H9 (cell line): ENCODE data around the gene CBLN3. TPM values are rescaled to one million over a fixed set of nuclear protein-coding genes. Genes with fewer than 3 reads are reported as not detected.

Experiments
- DNase-seq: peaks from one replicate; pipeline ENCODE4 v3.0.0-alpha.2; 2017
- H2AFZ ChIP-seq: one replicate; pipeline ENCODE4 v1.6.1; 2013; ENCODE audit warnings: mild to moderate bottlenecking, low read length, control low read depth, moderate library complexity
- H2AK5ac ChIP-seq: 2 replicates; pipeline ENCODE4 v1.6.1; 2013; ENCODE audit warnings: low read length, control low read depth, mixed read lengths; ENCODE audit not compliant: insufficient read length
- H2BK120ac ChIP-seq: one replicate; pipeline ENCODE4 v1.6.1; 2013; ENCODE audit warnings: low read depth, mild to moderate bottlenecking, low read length, control low read depth, inconsistent platforms; ENCODE audit not compliant: poor library complexity, severe bottlenecking
- H2BK12ac ChIP-seq: 2 replicates; pipeline ENCODE4 v1.6.1; 2013; ENCODE audit warnings: low read length, control low read depth, mixed read lengths, low read depth; ENCODE audit not compliant: insufficient read length
- H2BK15ac ChIP-seq: 2 replicates; pipeline ENCODE4 v1.6.1; 2013; ENCODE audit warnings: low read depth, low read length, control low read depth
- H2BK20ac ChIP-seq: one replicate; pipeline ENCODE4 v1.6.1; 2013; ENCODE audit warnings: low read depth, mild to moderate bottlenecking, low read length, control low read depth, inconsistent platforms; ENCODE audit not compliant: poor library complexity, severe bottlenecking
- H2BK5ac ChIP-seq: 2 replicates; pipeline ENCODE4 v1.6.1; 2013; ENCODE audit warnings: low read length, control low read depth, mixed read lengths; ENCODE audit not compliant: insufficient read length
- H3K14ac ChIP-seq: 2 replicates; pipeline ENCODE4 v1.6.1; 2013; ENCODE audit warnings: low read length, control low read depth; ENCODE audit not compliant: insufficient read depth
- H3K18ac ChIP-seq: 2 replicates; pipeline ENCODE4 v1.6.1; 2013; ENCODE audit warnings: low read depth, mild to moderate bottlenecking, mixed read lengths, low read length, control low read depth; ENCODE audit not compliant: insufficient read length
- H3K23ac ChIP-seq: 2 replicates; pipeline ENCODE4 v1.6.1; 2013; ENCODE audit warnings: low read length, control low read depth, mixed read lengths, low read depth; ENCODE audit not compliant: insufficient read length
- H3K23me2 ChIP-seq: 2 replicates; pipeline ENCODE4 v1.6.1; 2013; ENCODE audit warnings: low read depth, mild to moderate bottlenecking, mixed read lengths, low read length, control low read depth; ENCODE audit not compliant: insufficient read length, poor library complexity, severe bottlenecking
- H3K27ac ChIP-seq: 2 replicates; pipeline ENCODE4 v1.5.1; 2013; ENCODE audit warnings: low read length, control low read depth, mixed read lengths, low read depth; ENCODE audit not compliant: insufficient read length
- H3K27me3 ChIP-seq: 2 replicates; pipeline ENCODE4 v1.6.1; 2013; ENCODE audit warnings: low read length, control low read depth, inconsistent platforms; ENCODE audit not compliant: insufficient read depth
- H3K4ac ChIP-seq: 2 replicates; pipeline ENCODE4 v1.6.1; 2013; ENCODE audit warnings: low read depth, mild to moderate bottlenecking, control low read depth, inconsistent platforms, low read length, moderate library complexity
- H3K4me1 ChIP-seq: 2 replicates; pipeline ENCODE4 v1.6.1; 2013; ENCODE audit warnings: low read length, control low read depth, inconsistent platforms; ENCODE audit not compliant: insufficient read depth
- H3K4me2 ChIP-seq: 2 replicates; pipeline ENCODE4 v1.6.1; 2013; ENCODE audit warnings: low read length, control low read depth, mixed read lengths; ENCODE audit not compliant: insufficient read length, insufficient read depth
- H3K56ac ChIP-seq: 2 replicates; pipeline ENCODE4 v1.6.1; 2013; ENCODE audit warnings: low read depth, mild to moderate bottlenecking, mixed read lengths, low read length, control low read depth; ENCODE audit not compliant: insufficient read length
- H3K79me1 ChIP-seq: 2 replicates; pipeline ENCODE4 v1.6.1; 2013; ENCODE audit warnings: low read depth, mild to moderate bottlenecking, moderate library complexity, low read length, control low read depth, inconsistent platforms; ENCODE audit not compliant: insufficient read depth, poor library complexity, severe bottlenecking
- H3K79me2 ChIP-seq: 2 replicates; pipeline ENCODE4 v1.6.1; 2013; ENCODE audit warnings: low read length, control low read depth, inconsistent platforms; ENCODE audit not compliant: insufficient read depth
- H3K9ac ChIP-seq: 2 replicates; pipeline ENCODE4 v1.6.1; 2013; ENCODE audit warnings: low read length, control low read depth, mixed read lengths; ENCODE audit not compliant: insufficient read length; ENCODE audit errors: extremely low read depth
- H3K9me3 ChIP-seq: one replicate; pipeline ENCODE4 v1.6.1; 2013; ENCODE audit warnings: low read depth, low read length, inconsistent platforms; ENCODE audit not compliant: control insufficient read depth
- H3T11ph ChIP-seq: one replicate; pipeline ENCODE4 v1.6.1; 2013; ENCODE audit warnings: mild to moderate bottlenecking, low read length, control low read depth, inconsistent platforms
- H4K20me1 ChIP-seq: one replicate; pipeline ENCODE4 v1.6.1; 2013; ENCODE audit not compliant: control insufficient read depth, insufficient read length, insufficient read depth
- H4K5ac ChIP-seq: 2 replicates; pipeline ENCODE4 v1.6.1; 2013; ENCODE audit warnings: low read depth, mild to moderate bottlenecking, mixed read lengths, low read length, control low read depth; ENCODE audit not compliant: insufficient read length
- H4K8ac ChIP-seq: replicated peaks from 2 replicates; pipeline ENCODE4 v1.6.1; 2013; ENCODE audit warnings: low read length, control low read depth, mixed read lengths, low read depth; ENCODE audit not compliant: insufficient read length
- H4K91ac ChIP-seq: 2 replicates; pipeline ENCODE4 v1.6.1; 2013; ENCODE audit warnings: low read depth, mild to moderate bottlenecking, moderate library complexity, mixed read lengths, low read length, control low read depth; ENCODE audit not compliant: insufficient read length
- H3K27ac Mint-ChIP-seq, 3 experiments: 2 replicates in 2 of 3; 3 replicates in 1 of 3; pipeline ENCODE4 v1.8.0; 2020 to 2021; ENCODE audit warnings: mixed read lengths in 3 of 3, mild to moderate bottlenecking in 1 of 3, moderate library complexity in 1 of 3
- H3K27me3 Mint-ChIP-seq: 2 replicates; pipeline ENCODE4 v1.8.0; 2021; ENCODE audit warnings: low read depth, mild to moderate bottlenecking, moderate library complexity, mixed read lengths
- H3K36me3 Mint-ChIP-seq, 3 experiments: 2 replicates in 2 of 3; 3 replicates in 1 of 3; pipeline ENCODE4 v1.8.0; 2020 to 2021; ENCODE audit warnings: low read depth in 3 of 3, mixed read lengths in 3 of 3; ENCODE audit not compliant: insufficient read depth in 1 of 3
- H3K4me1 Mint-ChIP-seq, 2 experiments: 2 replicates each; pipeline ENCODE4 v1.8.0; 2020; ENCODE audit warnings: mixed read lengths in 2 of 2
- H3K4me3 Mint-ChIP-seq, 2 experiments: 2 replicates in 1 of 2; 3 replicates in 1 of 2; pipeline ENCODE4 v1.8.0; 2020 to 2021; ENCODE audit warnings: mild to moderate bottlenecking in 2 of 2, mixed read lengths in 2 of 2, moderate library complexity in 1 of 2
- H3K9me3 Mint-ChIP-seq, 2 experiments: 2 replicates in 1 of 2; 3 replicates in 1 of 2; pipeline ENCODE4 v1.8.0; 2020; ENCODE audit warnings: mild to moderate bottlenecking in 2 of 2, mixed read lengths in 2 of 2, moderate library complexity in 1 of 2
- WGBS: extraction: QIAGEN DNeasy Blood & Tissue Kit; methylation state at CpG from one replicate; pipeline ENCODE4 v1.1.7; 2013; ENCODE audit warnings: missing lambda C conversion rate, low lambda C conversion rate, mixed read lengths; ENCODE audit not compliant: insufficient read length; ENCODE audit errors: extremely low coverage; 5-methylcytosine and 5-hydroxymethylcytosine counted together
- total RNA-seq: library from RNA; stranded (reverse); gene quantifications from 2 replicates; pipeline ENCODE4 v1.2.1, GENCODE V29; 2021
- TF ChIP-seq, protein P1 (sequence below): fragments of 200-600 bp; sonication (generic); conservative IDR thresholded peaks from 3 replicates; pipeline ENCODE4 v1.8.0; 2021; ENCODE audit warnings: antibody characterized with exemption, mild to moderate bottlenecking

The CBLN3 gene
- total RNA-seq, 1 experiment from 2014 or later: 0.39 TPM

DNA sequence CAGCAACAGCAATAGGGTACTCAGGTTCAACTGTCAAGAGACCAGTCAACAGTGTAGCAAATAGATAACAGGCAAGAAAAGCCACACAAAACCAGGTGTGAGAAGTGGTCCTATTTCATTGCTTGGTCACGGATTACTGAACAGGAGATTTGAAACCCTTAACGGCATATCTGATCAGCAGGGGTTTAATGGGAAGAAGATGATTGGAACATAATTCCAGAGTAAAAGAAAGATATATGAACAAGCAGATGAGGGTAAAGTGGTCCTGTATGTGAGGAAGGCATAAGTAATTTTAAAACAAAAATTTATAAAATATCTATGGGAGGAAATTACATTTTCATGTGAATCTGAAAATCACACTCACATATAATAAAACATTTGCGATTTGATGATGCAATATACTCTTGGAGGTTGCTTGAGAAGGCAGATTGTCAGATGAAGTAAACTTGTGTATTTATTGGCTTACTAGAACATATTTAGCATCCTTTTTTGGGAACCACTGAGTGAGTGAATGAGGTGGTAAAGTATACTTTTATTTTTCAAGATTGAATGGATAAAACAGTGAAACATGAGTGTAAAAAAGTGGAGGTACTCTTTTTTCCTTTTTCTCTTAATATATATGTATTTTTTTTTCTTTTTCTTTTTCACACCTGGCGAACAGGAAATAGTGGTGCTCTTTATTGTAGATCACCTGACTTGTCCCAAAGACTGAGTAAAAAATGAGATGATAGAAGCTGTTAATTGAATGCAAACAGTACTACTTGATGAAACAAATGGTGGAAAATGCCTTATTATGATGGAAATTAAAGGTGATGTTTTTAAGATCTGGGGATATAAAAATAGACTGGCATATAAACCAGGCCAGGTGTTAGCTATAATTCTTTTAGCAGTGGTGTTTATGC lies 34.7 kb upstream of the CBLN3 start:
- Histone ChIP-seq H3T11ph (no peak overlapping the region), H3K23me2 (no peaks in the 10 kb centered on the region), H4K20me1 (no peaks in the 10 kb centered on the region), H3K4me1 (no peaks in the 10 kb centered on the region), H2BK120ac (no peak overlapping the region), H3K23ac (no peak overlapping the region), H3K9me3 (no peaks in the 10 kb centered on the region), H2BK15ac (no peak overlapping the region), H2AK5ac (no peak overlapping the region), H3K18ac (no peak overlapping the region), H3K79me2 (no peaks in the 10 kb centered on the region), H3K9ac (no peak overlapping the region), H2BK12ac (no peak overlapping the region), H4K91ac (no peak overlapping the region), H3K56ac (no peak overlapping the region), H2AFZ (no peak overlapping the region), H3K79me1 (no peaks in the 10 kb centered on the region), H4K5ac (no peak overlapping the region), H2BK5ac (no peak overlapping the region), H3K4me2 (no peak overlapping the region), H2BK20ac (no peak overlapping the region), H3K14ac (no peak overlapping the region), H3K27ac (no peak overlapping the region), H4K8ac (no peak overlapping the region), H3K4ac (no peak overlapping the region), H3K27me3 (no peaks in the 10 kb centered on the region)
- no peaks in the 10 kb centered on the region for H3K4me1 Mint-ChIP-seq
- H3K4me3 Mint-ChIP-seq: no peak overlapping the region
- H3K9me3 Mint-ChIP-seq: no peaks in the 10 kb centered on the region
- peaks cover 3% of the 10 kb centered on the region for H3K27me3 Mint-ChIP-seq
- WGBS: no CpG with 5 or more reads among the region's 4 CpGs
- TF ChIP-seq, protein P1, sequence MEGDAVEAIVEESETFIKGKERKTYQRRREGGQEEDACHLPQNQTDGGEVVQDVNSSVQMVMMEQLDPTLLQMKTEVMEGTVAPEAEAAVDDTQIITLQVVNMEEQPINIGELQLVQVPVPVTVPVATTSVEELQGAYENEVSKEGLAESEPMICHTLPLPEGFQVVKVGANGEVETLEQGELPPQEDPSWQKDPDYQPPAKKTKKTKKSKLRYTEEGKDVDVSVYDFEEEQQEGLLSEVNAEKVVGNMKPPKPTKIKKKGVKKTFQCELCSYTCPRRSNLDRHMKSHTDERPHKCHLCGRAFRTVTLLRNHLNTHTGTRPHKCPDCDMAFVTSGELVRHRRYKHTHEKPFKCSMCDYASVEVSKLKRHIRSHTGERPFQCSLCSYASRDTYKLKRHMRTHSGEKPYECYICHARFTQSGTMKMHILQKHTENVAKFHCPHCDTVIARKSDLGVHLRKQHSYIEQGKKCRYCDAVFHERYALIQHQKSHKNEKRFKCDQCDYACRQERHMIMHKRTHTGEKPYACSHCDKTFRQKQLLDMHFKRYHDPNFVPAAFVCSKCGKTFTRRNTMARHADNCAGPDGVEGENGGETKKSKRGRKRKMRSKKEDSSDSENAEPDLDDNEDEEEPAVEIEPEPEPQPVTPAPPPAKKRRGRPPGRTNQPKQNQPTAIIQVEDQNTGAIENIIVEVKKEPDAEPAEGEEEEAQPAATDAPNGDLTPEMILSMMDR: no peak
- H3K27ac Mint-ChIP-seq: no peak overlapping the region
- no peak for DNase-seq
- no peaks in the 10 kb centered on the region; a peak in 1 of 7 replicates for H3K36me3 Mint-ChIP-seq
